Dendritic cell treated with granulocyte-macrophage colony-stimulating factor and Interleukin-4, amounts not matched to agents 40 ng/mL and 50 ng/mL, for 4 days (primary cell): ENCODE measurements around the gene RAMP3.
"Not testable (repeated sequence)": the region's sequence is repeated elsewhere in the genome, so short reads cannot be mapped to it uniquely, and the experiment has no call there.

ENCODE experiments used
- H3K27ac Mint-ChIP-seq: one replicate; pipeline ENCODE4 v1.8.0; 2022; ENCODE audit warnings: mild to moderate bottlenecking, mixed read lengths
- H3K27me3 Mint-ChIP-seq: one replicate; pipeline ENCODE4 v1.8.0; 2022; ENCODE audit warnings: mild to moderate bottlenecking, mixed read lengths
- H3K36me3 Mint-ChIP-seq: one replicate; pipeline ENCODE4 v1.8.0; 2022; ENCODE audit warnings: low read depth, mixed read lengths
- H3K4me1 Mint-ChIP-seq: one replicate; pipeline ENCODE4 v1.8.0; 2022; ENCODE audit warnings: low read depth, mixed read lengths
- H3K4me3 Mint-ChIP-seq: one replicate; pipeline ENCODE4 v1.8.0; 2022; ENCODE audit warnings: mild to moderate bottlenecking, moderate library complexity, mixed read lengths
- H3K9me3 Mint-ChIP-seq: one replicate; pipeline ENCODE4 v1.8.0; 2022; ENCODE audit warnings: mixed read lengths
- intact Hi-C: fragments of 100-400 bp; cut with micrococcal nuclease; formaldehyde crosslinking; loops from one replicate; pipeline ENCODE4 v1.15.0; 2022

RAMP3 gene

DNA sequence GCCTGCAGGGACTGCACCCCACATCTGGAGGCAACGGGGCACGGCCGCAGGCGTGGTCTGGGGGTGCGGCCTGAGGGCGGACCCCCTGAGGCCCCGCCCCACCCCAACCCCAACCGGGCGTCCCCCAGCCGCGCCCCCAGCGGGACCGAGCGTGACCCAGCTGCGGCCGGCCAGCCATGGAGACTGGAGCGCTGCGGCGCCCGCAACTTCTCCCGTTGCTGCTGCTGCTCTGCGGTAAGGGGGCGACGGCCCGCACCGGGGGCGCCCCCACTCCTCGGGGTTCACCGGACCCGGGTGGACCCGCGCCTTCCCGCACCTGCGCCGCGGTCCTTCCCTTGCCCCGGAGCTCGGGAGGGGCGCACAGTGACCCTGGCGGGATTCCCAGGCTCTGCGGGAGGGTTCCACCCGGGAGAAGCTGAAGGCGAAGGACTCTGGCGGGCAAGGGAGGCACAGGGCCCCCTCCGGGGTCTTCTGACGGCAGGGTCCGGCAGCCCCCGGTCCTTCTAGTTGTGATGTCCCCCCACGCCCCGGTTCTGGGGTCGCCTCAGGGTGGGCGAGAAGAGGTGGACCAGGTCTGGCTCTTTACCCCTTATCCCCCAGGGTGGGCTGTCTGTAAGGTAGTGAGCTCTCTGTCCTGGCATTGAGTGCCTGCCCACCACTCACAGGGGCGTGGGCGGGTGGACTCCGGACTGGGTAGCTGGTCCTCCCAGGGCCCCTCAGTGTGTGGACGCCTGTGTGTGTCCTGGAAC lies at the start of gene RAMP3:
TSS of gene RAMP3 (plus strand) at position 139 of the 749 bp plus-strand sequence. CDS start at position 177, 38 bp downstream.
- Mint-ChIP-seq H3K4me3 (no peak within 1 kb of the TSS), H3K27ac (no peak within 1 kb of the TSS), H3K36me3 (no peaks in the 10 kb centered on the region), H3K9me3 (no peaks in the 10 kb centered on the region), H3K27me3 (peaks cover 35% of the 10 kb centered on the region), H3K4me1 (peaks cover 11% of the 10 kb centered on the region)
- intact Hi-C loops, result loop anchor here (10.0 kb wide), 1 partner anchor 697 kb away; no protein-coding TSS in a partner anchor

DNA sequence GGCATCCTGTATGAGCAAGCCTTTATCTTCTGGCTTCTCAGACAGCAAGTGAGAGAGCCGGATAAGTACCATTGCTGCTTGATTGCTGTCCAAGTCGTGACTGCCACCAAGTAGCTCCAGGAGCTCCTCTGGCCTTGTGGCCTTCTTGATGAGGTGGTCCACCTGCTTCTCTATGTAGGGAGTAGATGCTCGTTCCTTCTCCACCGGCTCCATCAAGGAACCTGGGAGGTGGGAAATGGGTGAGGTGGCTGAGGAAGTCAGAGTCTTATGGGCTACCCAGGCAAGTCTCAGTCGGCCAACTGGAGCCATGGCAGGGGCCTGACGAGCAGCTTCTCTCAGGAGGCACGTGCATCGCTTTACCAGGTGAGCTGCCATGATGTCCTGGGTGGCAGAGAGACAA lies 48.7 kb upstream of the RAMP3 start:
- no peak overlapping the region for H3K4me3 Mint-ChIP-seq
- peaks cover 74% of the 10 kb centered on the region for H3K36me3 Mint-ChIP-seq
- H3K4me1 Mint-ChIP-seq, result peaks cover 33% of the 10 kb centered on the region
- no peaks in the 10 kb centered on the region for H3K9me3 Mint-ChIP-seq
- no peaks in the 10 kb centered on the region for H3K27me3 Mint-ChIP-seq
- intact Hi-C loops, result no loop called here
- peak overlapping the region; percentile 39 for H3K27ac Mint-ChIP-seq

DNA sequence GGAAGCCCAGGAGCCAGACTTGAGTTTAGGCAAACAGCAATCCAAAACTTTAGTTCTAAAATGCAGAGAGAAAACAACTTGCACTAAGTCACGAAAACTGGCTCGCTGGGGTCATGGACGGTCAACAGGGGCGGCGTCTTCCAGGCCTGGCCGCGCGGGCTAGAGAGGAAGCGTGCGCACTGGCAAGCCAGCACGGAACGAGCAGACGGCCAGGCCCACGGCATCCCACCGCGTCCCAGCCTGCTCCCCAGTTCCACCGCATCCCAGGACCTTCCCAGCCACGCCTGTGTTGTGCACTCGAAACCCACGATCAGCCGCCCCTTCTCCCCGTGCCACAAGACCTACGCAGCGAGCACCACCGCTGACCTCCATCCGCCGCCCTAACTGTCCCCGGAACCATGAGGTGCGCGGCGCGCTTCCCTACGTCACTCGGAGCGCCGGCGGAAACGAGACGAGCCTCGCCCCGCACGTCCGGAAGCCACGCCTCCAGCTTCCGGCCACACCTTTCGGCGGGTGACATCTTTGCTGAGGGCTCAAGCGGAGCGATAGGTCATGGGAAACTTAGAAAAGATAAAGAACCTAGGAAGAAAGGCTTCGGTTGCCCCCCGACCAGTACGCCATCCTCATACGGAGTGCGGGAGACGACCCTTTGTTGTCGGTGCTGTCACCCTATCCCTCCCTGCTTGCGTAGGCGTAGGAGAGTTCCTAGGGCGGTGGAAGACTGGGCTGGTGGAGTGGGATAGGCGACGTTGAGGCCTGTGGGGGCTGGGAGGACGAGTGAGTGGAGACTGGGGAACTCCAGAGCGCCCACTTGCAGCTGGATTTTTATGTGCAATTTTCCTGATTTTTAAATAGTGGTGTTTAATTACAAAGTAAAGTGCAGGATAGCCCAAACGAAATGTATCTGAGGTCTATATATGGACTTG lies 46.0 kb upstream of the RAMP3 start, which contains the start of gene TBRG4:
TSS of gene TBRG4 (minus strand) at position 400 of the 926 bp plus-strand sequence. CDS start 2,460 bp downstream, outside the sequence.
- peak within 1 kb of the TSS; percentile 97 for H3K27ac Mint-ChIP-seq
- no peaks in the 10 kb centered on the region for H3K9me3 Mint-ChIP-seq
- no peaks in the 10 kb centered on the region for H3K27me3 Mint-ChIP-seq
- peaks cover 47% of the 10 kb centered on the region for H3K36me3 Mint-ChIP-seq
- intact Hi-C loops, result loop anchor here (1.0 to 5.0 kb wide), 2 partner anchors 112 to 124 kb away; no protein-coding TSS in a partner anchor
- H3K4me1 Mint-ChIP-seq, result peaks cover 44% of the 10 kb centered on the region
- H3K4me3 Mint-ChIP-seq, result peak within 1 kb of the TSS; percentile 92

DNA sequence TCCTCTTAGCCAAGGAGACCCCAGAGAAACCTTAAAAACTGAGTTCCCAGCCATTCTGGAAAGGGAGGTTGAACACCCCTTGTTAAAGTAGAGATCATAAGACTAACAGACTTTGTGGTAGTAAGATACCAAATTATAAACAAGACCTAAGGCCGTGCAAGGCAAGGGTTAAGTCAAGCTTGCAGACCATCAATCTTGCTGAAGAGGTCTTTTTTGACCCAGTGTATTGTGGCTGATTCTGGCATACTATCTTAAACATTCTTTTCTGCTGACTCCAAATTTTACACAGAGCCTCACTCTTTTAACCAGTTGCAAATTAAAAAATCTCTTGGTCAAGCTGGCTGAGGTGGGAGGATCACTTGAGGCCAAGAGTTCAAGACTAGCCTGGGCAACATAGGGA lies 44.9 kb upstream of the RAMP3 start:
- peaks cover 1% of the 10 kb centered on the region for H3K27me3 Mint-ChIP-seq
- peaks cover 36% of the 10 kb centered on the region for H3K4me1 Mint-ChIP-seq
- H3K9me3 Mint-ChIP-seq, result no peaks in the 10 kb centered on the region
- H3K36me3 Mint-ChIP-seq, result peaks cover 36% of the 10 kb centered on the region
- peak overlapping the region; percentile 97 for H3K27ac Mint-ChIP-seq
- intact Hi-C loops, result loop anchor here (5.0 kb wide), 1 partner anchor 125 kb away; no protein-coding TSS in a partner anchor
- H3K4me3 Mint-ChIP-seq, result no peak overlapping the region

GRCh38 chr7:45114257-45114656 lies 43.3 kb upstream of the RAMP3 start:
- H3K27ac Mint-ChIP-seq, result peak overlapping the region; percentile 50
- H3K4me3 Mint-ChIP-seq, result not testable (repeated sequence)
- intact Hi-C loops, result loop anchor here (5.0 kb wide), 1 partner anchor 127 kb away; no protein-coding TSS in a partner anchor

DNA sequence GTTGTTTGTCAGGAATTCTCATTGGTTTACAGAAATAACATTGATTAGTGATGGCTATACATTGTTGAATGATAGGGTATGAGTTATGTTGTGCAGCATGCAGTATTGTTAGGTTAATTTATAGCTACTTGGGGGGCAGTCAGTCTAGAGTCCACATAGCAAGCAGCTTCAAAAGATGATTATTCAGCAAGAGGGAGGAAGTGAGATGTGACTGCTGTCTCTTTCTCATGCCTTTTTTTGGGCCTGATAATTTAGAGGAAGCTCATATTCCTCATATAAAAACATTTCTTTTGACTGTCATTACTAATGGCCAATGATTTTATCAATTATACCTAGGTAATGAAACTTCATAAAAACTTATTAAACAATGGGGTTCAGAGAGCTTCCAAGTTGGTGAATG lies 42.7 kb upstream of the RAMP3 start:
- Mint-ChIP-seq H3K36me3 (peaks cover 18% of the 10 kb centered on the region), H3K27ac (peak overlapping the region; percentile 50), H3K4me1 (peaks cover 19% of the 10 kb centered on the region), H3K27me3 (peaks cover 1% of the 10 kb centered on the region), H3K9me3 (no peaks in the 10 kb centered on the region), H3K4me3 (no peak overlapping the region)
- intact Hi-C loops, result loop anchor here (5.0 kb wide), 1 partner anchor 128 kb away; no protein-coding TSS in a partner anchor

More at GRCh38 chr7:45114257-45114656, 43.3 kb upstream of the RAMP3 start:
- H3K36me3 Mint-ChIP-seq, result peaks cover 20% of the 10 kb centered on the region
- peaks cover 21% of the 10 kb centered on the region for H3K4me1 Mint-ChIP-seq
- H3K9me3 Mint-ChIP-seq, H3K27me3 Mint-ChIP-seq: not testable (repeated sequence)

- H3K9me3 Mint-ChIP-seq, result no peaks in the 10 kb centered on the region
- intact Hi-C loops, result no loop called here
- H3K27me3 Mint-ChIP-seq, result peaks cover 1% of the 10 kb centered on the region
- H3K4me3 Mint-ChIP-seq, result no peak overlapping the region
- H3K27ac Mint-ChIP-seq, result peak overlapping the region; percentile 20
- H3K36me3 Mint-ChIP-seq, result peaks cover 10% of the 10 kb centered on the region
- H3K4me1 Mint-ChIP-seq, result peaks cover 11% of the 10 kb centered on the region
These were observed 41.5 kb upstream of the RAMP3 start for GRCh38 chr7:45116048-45116447.

DNA sequence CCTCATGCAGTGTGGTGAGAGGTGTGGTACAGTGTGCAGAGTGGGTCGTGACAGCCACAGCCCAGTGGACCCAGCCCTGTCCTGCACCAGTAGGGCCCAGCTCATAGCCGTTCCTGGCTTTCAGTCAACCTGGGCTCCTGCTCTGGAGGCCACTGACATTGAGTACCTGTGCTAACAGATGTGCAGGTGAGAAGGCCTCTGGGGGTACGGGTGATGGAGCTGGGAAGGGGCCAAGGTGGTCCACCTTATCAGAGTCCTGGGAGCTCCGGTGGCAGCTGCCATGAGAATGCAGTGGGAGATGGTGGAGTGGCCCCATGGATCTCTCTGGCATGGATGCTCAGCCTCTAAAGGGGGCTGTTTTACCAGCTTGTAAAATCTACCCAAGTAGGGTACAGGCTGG lies 40.0 kb upstream of the RAMP3 start:
- H3K9me3 Mint-ChIP-seq, result no peaks in the 10 kb centered on the region
- peaks cover 11% of the 10 kb centered on the region for H3K4me1 Mint-ChIP-seq
- H3K27me3 Mint-ChIP-seq, result peaks cover 1% of the 10 kb centered on the region
- intact Hi-C loops, result no loop called here
- H3K36me3 Mint-ChIP-seq, result no peaks in the 10 kb centered on the region
- no peak overlapping the region for H3K4me3 Mint-ChIP-seq
- no peak overlapping the region for H3K27ac Mint-ChIP-seq

DNA sequence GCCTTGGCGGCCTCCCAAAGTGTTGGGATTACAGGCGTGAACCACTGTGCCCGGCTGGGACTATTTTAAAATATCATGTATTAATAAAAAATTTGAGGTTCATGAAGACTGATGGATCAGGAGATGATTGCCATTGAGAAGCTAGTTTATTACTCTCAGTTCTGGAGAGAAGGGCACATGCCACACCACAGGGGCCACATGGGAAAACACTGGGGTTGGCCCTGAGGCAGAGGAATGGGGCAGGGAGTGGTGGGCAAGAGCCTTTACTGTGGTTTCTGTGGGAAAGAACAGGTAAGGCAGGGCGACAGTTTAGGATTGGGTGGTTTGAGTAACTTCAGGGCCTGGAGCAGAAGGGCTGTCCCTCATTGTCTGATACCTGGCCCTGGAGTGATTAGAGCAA lies 39.3 kb upstream of the RAMP3 start:
- intact Hi-C loops, result no loop called here
- no peak overlapping the region for H3K27ac Mint-ChIP-seq
- peaks cover 13% of the 10 kb centered on the region for H3K4me1 Mint-ChIP-seq
- no peaks in the 10 kb centered on the region for H3K9me3 Mint-ChIP-seq
- H3K4me3 Mint-ChIP-seq, result no peak overlapping the region
- H3K27me3 Mint-ChIP-seq, result peaks cover 1% of the 10 kb centered on the region
- H3K36me3 Mint-ChIP-seq, result no peaks in the 10 kb centered on the region

- Mint-ChIP-seq H3K4me3 (no peak overlapping the region), H3K4me1 (peaks cover 17% of the 10 kb centered on the region), H3K36me3 (no peaks in the 10 kb centered on the region), H3K27me3 (peaks cover 1% of the 10 kb centered on the region), H3K9me3 (no peaks in the 10 kb centered on the region), H3K27ac (no peak overlapping the region)
- intact Hi-C loops, result no loop called here
These were observed 38.7 kb upstream of the RAMP3 start for GRCh38 chr7:45118889-45119331.

- Mint-ChIP-seq H3K36me3 (no peaks in the 10 kb centered on the region), H3K27me3 (peaks cover 1% of the 10 kb centered on the region), H3K27ac (no peak overlapping the region), H3K9me3 (no peaks in the 10 kb centered on the region), H3K4me3 (no peak overlapping the region), H3K4me1 (peaks cover 12% of the 10 kb centered on the region)
- intact Hi-C loops, result no loop called here
These were observed 38.0 kb upstream of the RAMP3 start for GRCh38 chr7:45119550-45119949.

- intact Hi-C loops, result no loop called here
- Mint-ChIP-seq H3K9me3 (no peaks in the 10 kb centered on the region), H3K36me3 (no peaks in the 10 kb centered on the region), H3K27me3 (no peaks in the 10 kb centered on the region), H3K27ac (no peak overlapping the region), H3K4me3 (no peak overlapping the region), H3K4me1 (peaks cover 6% of the 10 kb centered on the region)
These were observed 34.4 kb upstream of the RAMP3 start for GRCh38 chr7:45122975-45123860.
